ENCODE results near the gene CRK. TPM values are rescaled to one million over a fixed set of nuclear protein-coding genes. Genes with fewer than 3 reads are reported as not detected.

Gene CRK
- total RNA-seq, 2 donors from 2014 or later, result 36.0 to 49.8 TPM

GRCh38 chr17:1480747-1481465 lies 24.9 kb upstream of the CRK start:
- no peaks in the 10 kb centered on the region for H3K27me3 ChIP-seq
- H3K9me3 ChIP-seq, result no peaks in the 10 kb centered on the region
- peaks cover 78% of the 10 kb centered on the region for H3K36me3 ChIP-seq
- DNase-seq (ENCODE audit: low spot score), result no peak
- no peak overlapping the region for H3K4me3 ChIP-seq
- TF ChIP-seq, protein P1, sequence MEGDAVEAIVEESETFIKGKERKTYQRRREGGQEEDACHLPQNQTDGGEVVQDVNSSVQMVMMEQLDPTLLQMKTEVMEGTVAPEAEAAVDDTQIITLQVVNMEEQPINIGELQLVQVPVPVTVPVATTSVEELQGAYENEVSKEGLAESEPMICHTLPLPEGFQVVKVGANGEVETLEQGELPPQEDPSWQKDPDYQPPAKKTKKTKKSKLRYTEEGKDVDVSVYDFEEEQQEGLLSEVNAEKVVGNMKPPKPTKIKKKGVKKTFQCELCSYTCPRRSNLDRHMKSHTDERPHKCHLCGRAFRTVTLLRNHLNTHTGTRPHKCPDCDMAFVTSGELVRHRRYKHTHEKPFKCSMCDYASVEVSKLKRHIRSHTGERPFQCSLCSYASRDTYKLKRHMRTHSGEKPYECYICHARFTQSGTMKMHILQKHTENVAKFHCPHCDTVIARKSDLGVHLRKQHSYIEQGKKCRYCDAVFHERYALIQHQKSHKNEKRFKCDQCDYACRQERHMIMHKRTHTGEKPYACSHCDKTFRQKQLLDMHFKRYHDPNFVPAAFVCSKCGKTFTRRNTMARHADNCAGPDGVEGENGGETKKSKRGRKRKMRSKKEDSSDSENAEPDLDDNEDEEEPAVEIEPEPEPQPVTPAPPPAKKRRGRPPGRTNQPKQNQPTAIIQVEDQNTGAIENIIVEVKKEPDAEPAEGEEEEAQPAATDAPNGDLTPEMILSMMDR (IDR thresholded peaks at IDR 0.05), result no peak
- peaks cover 0 to 31% of the 10 kb centered on the region in 2 donors for H3K4me1 ChIP-seq
- H3K27ac ChIP-seq, result no peak overlapping the region

DNA sequence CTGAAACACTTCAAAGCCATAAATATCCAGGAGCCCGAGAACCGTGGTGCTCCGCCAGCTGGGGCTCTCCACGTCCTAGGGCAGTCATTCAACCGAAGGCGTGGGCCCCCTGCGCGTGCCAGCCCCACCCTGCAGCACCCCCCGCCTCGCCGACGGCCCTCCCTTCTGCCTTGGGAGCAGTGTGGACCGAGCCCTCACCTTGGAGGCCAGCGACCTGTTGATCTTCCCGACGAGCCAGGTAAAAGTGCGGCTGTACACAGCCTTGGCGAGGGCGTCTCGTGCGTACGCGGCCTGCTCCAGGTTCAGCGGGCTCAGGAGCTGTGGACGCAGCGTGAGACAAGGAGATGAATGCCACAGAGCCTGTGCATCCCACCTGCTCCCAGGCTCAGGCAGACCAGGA lies 22.4 kb upstream of the CRK start:
- Histone ChIP-seq H3K4me3 (no peak overlapping the region), H3K27ac (no peak overlapping the region), H3K9me3 (no peaks in the 10 kb centered on the region), H3K27me3 (no peaks in the 10 kb centered on the region), H3K4me1 (peaks cover 0 to 11% of the 10 kb centered on the region in 2 donors), H3K36me3 (peaks cover 94% of the 10 kb centered on the region)
- DNase-seq (ENCODE audit: low spot score), result no peak
- TF ChIP-seq, protein P1 (IDR thresholded peaks at IDR 0.05), result no peak

GRCh38 chr17:1475321-1475854 lies 19.4 kb upstream of the CRK start:
- H3K9me3 ChIP-seq, result no peaks in the 10 kb centered on the region
- H3K36me3 ChIP-seq, result peaks cover 93% of the 10 kb centered on the region
- no peak overlapping the region for H3K4me3 ChIP-seq
- no peak overlapping the region for H3K27ac ChIP-seq
- no peak for DNase-seq (ENCODE audit: low spot score)
- H3K4me1 ChIP-seq, result no peaks in the 10 kb centered on the region
- TF ChIP-seq, protein P1 (IDR thresholded peaks at IDR 0.05), result no peak
- H3K27me3 ChIP-seq, result no peaks in the 10 kb centered on the region

GRCh38 chr17:1474402-1475189 lies 18.6 kb upstream of the CRK start:
- H3K27me3 ChIP-seq, result no peaks in the 10 kb centered on the region
- H3K9me3 ChIP-seq, result no peaks in the 10 kb centered on the region
- TF ChIP-seq, protein P1 (IDR thresholded peaks at IDR 0.05), result no peak
- H3K27ac ChIP-seq, result no peak overlapping the region
- H3K4me1 ChIP-seq, result no peaks in the 10 kb centered on the region
- H3K4me3 ChIP-seq, result no peak overlapping the region
- no peak for DNase-seq (ENCODE audit: low spot score)
- peaks cover 94% of the 10 kb centered on the region for H3K36me3 ChIP-seq

- Histone ChIP-seq H3K27me3 (no peaks in the 10 kb centered on the region), H3K36me3 (peaks cover 94% of the 10 kb centered on the region), H3K4me1 (no peaks in the 10 kb centered on the region), H3K4me3 (no peak overlapping the region), H3K9me3 (no peaks in the 10 kb centered on the region), H3K27ac (no peak overlapping the region)
- DNase-seq (ENCODE audit: low spot score), result no peak
- TF ChIP-seq, protein P1 (IDR thresholded peaks at IDR 0.05), result no peak
Measured at GRCh38 chr17:1473841-1474240, 17.8 kb upstream of the CRK start.
